BJ (cell line): ENCODE results near the gene JAG2. TPM values are rescaled to one million over a fixed set of nuclear protein-coding genes. Genes with fewer than 3 reads are reported as not detected.

Source experiments
- CTCF ChIA-PET: fragments of 350-600 bp; formaldehyde crosslinking; extraction: SDS; loops from one replicate; lab custom pipeline; 2021; ENCODE audit warnings: antibody characterized with exemption, inconsistent platforms; lab: Yijun Ruan, JAX
- POLR2A ChIA-PET: fragments of 300-600 bp; sonication (Branson Sonifier 250); formaldehyde crosslinking; extraction: SDS; loops from one replicate; lab custom pipeline; 2021; ENCODE audit warnings: antibody characterized with exemption; lab: Charles Lee
- DNase-seq: peaks from one replicate; pipeline ENCODE4 v3.0.0-alpha.2; 2011; ENCODE audit warnings: low read depth
- H3K27me3 ChIP-seq: 2 replicates; pipeline ENCODE4 v1.6.0; 2011; ENCODE audit warnings: low read length; ENCODE audit not compliant: control insufficient read depth, insufficient read depth
- H3K36me3 ChIP-seq: 2 replicates; pipeline ENCODE4 v1.5.1; 2011; ENCODE audit warnings: low read length; ENCODE audit not compliant: control insufficient read depth, insufficient read depth
- H3K4me3 ChIP-seq: 2 replicates; pipeline ENCODE4 v1.5.1; 2011; ENCODE audit warnings: low read depth, mild to moderate bottlenecking, control low read depth, low read length
- polyA plus RNA-seq: library from polyadenylated mRNA; depleted of rRNA; stranded (reverse); fragments of >200 nt; gene quantifications from 2 replicates; pipeline ENCODE4 v1.2.3, GENCODE V29; 2011
- TF ChIP-seq, protein P1 (sequence below): IDR thresholded peaks from 2 replicates; pipeline ENCODE4 v1.5.1; 2011; ENCODE audit warnings: low read depth, mild to moderate bottlenecking, control low read depth, inconsistent platforms, low read length, moderate library complexity; ENCODE audit not compliant: insufficient read depth

Gene JAG2
- polyA plus RNA-seq, 1 experiment = 0.23 TPM

DNA sequence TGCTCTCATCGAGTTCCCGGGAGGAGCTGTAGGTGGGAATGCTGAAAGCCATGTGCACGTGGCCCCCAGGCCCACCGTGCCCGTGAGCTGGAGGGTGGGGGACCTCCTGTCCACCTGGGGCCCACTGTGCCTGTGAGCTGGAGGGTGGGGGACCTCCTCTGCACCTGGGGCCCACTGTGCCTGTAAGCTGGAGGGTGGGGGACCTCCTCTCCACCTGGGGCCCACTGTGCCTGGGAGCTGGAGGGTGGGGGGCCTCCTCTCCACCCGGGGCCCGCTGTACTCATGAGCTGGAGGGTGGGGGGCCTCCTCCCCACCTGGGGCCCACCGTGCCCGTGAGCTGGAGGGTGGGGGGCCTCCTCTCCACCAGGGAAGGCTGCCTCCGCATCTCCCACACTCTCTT, 26.5 kb upstream of the JAG2 start:
- TF ChIP-seq, protein P1, sequence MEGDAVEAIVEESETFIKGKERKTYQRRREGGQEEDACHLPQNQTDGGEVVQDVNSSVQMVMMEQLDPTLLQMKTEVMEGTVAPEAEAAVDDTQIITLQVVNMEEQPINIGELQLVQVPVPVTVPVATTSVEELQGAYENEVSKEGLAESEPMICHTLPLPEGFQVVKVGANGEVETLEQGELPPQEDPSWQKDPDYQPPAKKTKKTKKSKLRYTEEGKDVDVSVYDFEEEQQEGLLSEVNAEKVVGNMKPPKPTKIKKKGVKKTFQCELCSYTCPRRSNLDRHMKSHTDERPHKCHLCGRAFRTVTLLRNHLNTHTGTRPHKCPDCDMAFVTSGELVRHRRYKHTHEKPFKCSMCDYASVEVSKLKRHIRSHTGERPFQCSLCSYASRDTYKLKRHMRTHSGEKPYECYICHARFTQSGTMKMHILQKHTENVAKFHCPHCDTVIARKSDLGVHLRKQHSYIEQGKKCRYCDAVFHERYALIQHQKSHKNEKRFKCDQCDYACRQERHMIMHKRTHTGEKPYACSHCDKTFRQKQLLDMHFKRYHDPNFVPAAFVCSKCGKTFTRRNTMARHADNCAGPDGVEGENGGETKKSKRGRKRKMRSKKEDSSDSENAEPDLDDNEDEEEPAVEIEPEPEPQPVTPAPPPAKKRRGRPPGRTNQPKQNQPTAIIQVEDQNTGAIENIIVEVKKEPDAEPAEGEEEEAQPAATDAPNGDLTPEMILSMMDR = no peak
- peaks cover 4% of the 10 kb centered on the region for H3K27me3 ChIP-seq
- H3K4me3 ChIP-seq = no peak overlapping the region
- CTCF ChIA-PET = interaction anchor here (0.7 to 2.4 kb wide), 2 partner anchors 9 to 180 kb away, joined by 3 to 9 read pairs; no protein-coding TSS in a partner anchor
- DNase-seq = no peak
- POLR2A ChIA-PET = no interaction called here
- no peaks in the 10 kb centered on the region for H3K36me3 ChIP-seq

DNA sequence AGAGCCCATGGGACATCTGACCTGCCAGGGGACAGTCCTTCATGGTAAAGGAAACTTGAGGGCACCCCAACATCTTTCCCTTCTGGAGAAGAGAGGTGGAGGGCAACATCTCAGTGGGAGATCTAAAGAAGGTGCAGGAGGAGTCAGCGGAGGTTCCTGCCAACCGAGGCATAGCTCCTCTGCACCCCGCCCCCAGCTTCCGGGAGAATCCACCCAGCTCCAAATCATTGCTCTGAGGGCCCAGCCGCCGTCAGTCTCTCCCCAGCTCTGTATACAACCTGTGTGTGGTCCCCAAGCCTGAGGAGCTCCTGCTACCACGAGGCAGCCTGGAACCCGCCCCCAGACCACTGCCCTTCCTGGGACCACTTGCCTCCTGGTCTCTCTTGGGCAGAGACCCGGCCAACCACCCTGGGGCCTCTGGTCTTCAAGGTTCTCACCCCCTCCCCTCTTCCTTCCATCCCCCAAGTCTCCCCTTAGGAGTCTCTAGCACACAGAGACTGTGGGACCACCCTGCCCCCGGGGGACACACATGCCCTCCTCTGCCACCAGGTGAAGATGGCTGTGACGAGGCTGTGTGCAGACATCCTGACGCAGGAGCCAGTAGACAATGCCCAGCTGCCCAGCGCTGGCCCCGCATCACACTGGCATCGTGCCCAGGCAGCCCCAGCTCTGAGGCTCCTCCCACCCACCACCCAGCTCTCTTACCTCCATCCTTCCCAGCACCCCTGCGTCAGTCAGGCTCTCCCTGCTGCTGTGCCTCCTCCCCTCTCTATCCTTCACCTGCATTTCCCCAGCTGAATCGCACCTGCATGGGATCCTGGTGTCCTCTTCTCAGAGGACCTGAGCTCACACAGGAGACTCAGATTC, 25.6 kb upstream of the JAG2 start:
- ChIA-PET POLR2A (interaction anchor here (0.5 kb wide), 1 partner anchor 107 kb away, joined by 3 read pairs; no protein-coding TSS in a partner anchor), CTCF (interaction anchor here (0.9 to 2.4 kb wide), 2 partner anchors 9 to 10 kb away, joined by 4 to 9 read pairs; no protein-coding TSS in a partner anchor)
- DNase-seq = no peak

DNA sequence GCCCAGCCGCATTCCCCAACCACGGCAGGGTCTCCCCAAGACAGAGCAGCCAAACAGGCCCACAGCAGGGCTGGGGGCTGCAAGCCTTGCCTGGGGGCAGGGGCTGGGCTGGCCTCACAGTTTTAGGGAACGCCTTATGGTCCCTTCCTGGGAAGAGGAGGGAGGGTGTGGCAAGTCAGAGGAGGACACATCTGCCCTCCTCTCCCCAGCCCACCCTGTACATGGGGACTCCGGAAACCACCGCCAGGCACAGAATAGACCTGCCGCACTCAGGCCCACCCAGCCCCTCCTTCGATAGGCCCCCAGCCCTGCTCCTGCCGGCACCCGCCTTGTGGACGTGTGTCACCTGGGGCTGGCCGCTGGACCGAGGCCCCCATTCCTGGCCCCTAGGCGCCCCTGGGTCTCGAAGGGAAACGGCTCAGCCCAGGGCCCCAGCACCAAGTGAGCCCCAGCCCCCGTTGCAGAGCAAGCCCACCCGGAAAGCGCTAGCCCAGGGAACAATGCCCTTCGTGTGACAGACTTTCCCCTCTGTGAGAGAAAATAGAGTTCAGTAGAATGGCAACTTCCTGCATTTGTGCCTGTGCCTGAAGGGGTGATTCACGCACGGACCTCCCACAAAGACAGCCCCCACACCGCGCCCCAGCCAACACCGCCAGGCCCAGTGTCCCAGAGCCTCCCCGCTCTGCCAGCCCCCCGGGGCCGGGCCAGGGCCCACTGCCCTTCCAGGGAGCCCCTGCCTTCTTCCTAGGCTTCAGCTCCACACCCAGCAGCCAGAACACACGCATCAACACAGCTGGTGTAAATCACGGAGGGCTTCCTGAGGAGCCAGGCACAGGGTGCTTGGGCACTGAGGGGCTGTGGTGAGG, 24.5 kb upstream of the JAG2 start:
- DNase-seq = no peak
- TF ChIP-seq, protein P1 = no peak
- ChIA-PET POLR2A (no interaction called here), CTCF (interaction anchor here (0.9 to 2.4 kb wide), 2 partner anchors 8 to 11 kb away, joined by 4 to 9 read pairs; no protein-coding TSS in a partner anchor)
- Histone ChIP-seq H3K36me3 (no peaks in the 10 kb centered on the region), H3K4me3 (no peak overlapping the region), H3K27me3 (peaks cover 4% of the 10 kb centered on the region)

More for the DNA sequence above, 25.6 kb upstream of the JAG2 start:
- Histone ChIP-seq H3K4me3 (no peak overlapping the region), H3K36me3 (no peaks in the 10 kb centered on the region), H3K27me3 (peaks cover 4% of the 10 kb centered on the region)
- TF ChIP-seq, protein P1 = no peak

DNA sequence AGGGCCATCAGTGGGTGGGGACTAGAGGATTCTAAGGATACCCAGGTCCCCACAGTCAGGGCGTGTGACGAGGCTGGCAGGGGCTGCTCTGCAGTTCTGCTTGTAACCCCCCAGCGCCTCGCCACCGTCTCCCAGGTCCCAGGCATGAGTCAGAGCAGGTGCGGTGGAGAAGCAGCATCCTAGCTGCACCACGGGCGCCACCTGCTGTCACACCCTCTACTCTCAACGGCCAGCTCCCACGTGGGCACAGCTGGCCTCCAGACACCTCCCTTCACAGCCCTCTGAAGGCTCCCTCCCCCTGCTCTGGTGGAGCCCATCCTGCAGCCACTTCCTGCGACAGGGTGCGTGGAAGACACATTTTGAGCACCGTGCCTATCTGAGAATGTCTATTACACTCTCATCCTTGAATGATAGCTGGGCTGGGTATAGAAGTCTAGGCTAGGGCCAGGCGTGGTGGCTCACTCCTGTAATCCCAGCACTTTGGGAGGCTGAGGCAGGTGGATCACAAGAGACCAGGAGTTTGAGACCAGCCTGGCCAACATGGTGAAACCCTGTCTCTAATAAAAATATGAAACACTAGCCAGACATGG, 19.5 kb upstream of the JAG2 start:
- TF ChIP-seq, protein P1 = no peak
- H3K27me3 ChIP-seq = no peaks in the 10 kb centered on the region; the same call in 1 of the 2 replicates
- H3K4me3 ChIP-seq = no peak overlapping the region
- DNase-seq = no peak
- POLR2A ChIA-PET = no interaction called here
- CTCF ChIA-PET = no interaction called here
- H3K36me3 ChIP-seq = no peaks in the 10 kb centered on the region
